B cell (primary cell): ENCODE measurements around the gene SYCE3. TPM values are rescaled to one million over a fixed set of nuclear protein-coding genes. Genes with fewer than 3 reads are reported as not detected.
A peak's percentile ranks its signal among the peaks of the same experiment; 100 is the strongest.

Experiments used
- ATAC-seq: fragments of 200-7000 bp; cut with Tn5 transposase; one replicate; pipeline ENCODE4 v1.10.0; 2021; ENCODE audit warnings: low read depth, mild to moderate bottlenecking, moderate number of reproducible peaks, moderate library complexity
- CTCF ChIA-PET: fragments of 350-600 bp; sonication (Branson Sonifier 250); formaldehyde crosslinking; loops from one replicate; lab custom pipeline; 2021; ENCODE audit warnings: antibody characterized with exemption, inconsistent platforms; lab: Charles Lee
- POLR2A ChIA-PET: fragments of 350-600 bp; sonication (Branson Sonifier 250); formaldehyde crosslinking; loops from one replicate; lab custom pipeline; 2021; ENCODE audit warnings: antibody characterized with exemption; lab: Charles Lee
- DNase-seq: peaks from one replicate; pipeline ENCODE4 v3.0.0; 2013
- H2AFZ ChIP-seq: 2 replicates; pipeline ENCODE4 v1.6.1; 2012; ENCODE audit warnings: mild to moderate bottlenecking, low read depth, low read length; ENCODE audit not compliant: insufficient read depth, poor library complexity, severe bottlenecking
- H3K27ac ChIP-seq, 2 donors: 1 replicate in 1 of 2; 2 replicates in 1 of 2; pipeline ENCODE4 v1.5.1; 2012 to 2013; ENCODE audit warnings: low read length in 2 of 2, mild to moderate bottlenecking in 2 of 2, moderate library complexity in 1 of 2
- H3K27me3 ChIP-seq, 4 experiments: fragments of 200-600 bp in 1 of 4; sonication (generic) in 1 of 4; replicated peaks in 1 of 4; 1 replicate in 2 of 4; 2 replicates in 2 of 4; pipeline versions ENCODE4 v1.6.1 to v1.7.0; 2013 to 2016; ENCODE audit warnings: low read length in 3 of 4, mild to moderate bottlenecking in 2 of 4, mixed read lengths in 1 of 4, moderate library complexity in 1 of 4; ENCODE audit not compliant: insufficient read depth in 4 of 4, control insufficient read depth in 3 of 4; ENCODE audit errors: control extremely low read depth in 1 of 4
- H3K36me3 ChIP-seq, 2 experiments: replicated peaks in 1 of 2; 1 replicate in 1 of 2; 2 replicates in 1 of 2; pipeline versions ENCODE4 v1.6.1 to v1.7.1; 2013; ENCODE audit warnings: low read length in 1 of 2; ENCODE audit not compliant: insufficient read depth in 2 of 2, control insufficient read depth in 1 of 2; ENCODE audit errors: control extremely low read depth in 1 of 2, extremely low read depth in 1 of 2
- H3K4me1 ChIP-seq, 2 donors: fragments of 200-600 bp in 1 of 2; sonication (generic) in 1 of 2; 1 replicate in 1 of 2; 2 replicates in 1 of 2; pipeline versions ENCODE4 v1.5.1 to v1.6.1; 2013 to 2017; ENCODE audit warnings: low read length in 2 of 2; ENCODE audit not compliant: control insufficient read depth in 2 of 2, insufficient read depth in 2 of 2
- H3K4me2 ChIP-seq: replicated peaks from 2 replicates; pipeline ENCODE3; 2012; ENCODE audit warnings: mild to moderate bottlenecking, low read depth, low read length; ENCODE audit not compliant: poor library complexity, severe bottlenecking
- H3K4me3 ChIP-seq, 5 experiments: fragments of 200-600 bp in 1 of 5; sonication (generic) in 1 of 5; 1 replicate in 3 of 5; 2 replicates in 2 of 5; pipeline versions ENCODE4 v1.5.1 to v1.7.0; 2011 to 2016; ENCODE audit warnings: low read length in 4 of 5, mild to moderate bottlenecking in 4 of 5, low read depth in 2 of 5, control low read depth in 1 of 5, moderate library complexity in 1 of 5; ENCODE audit not compliant: insufficient read depth in 1 of 5; ENCODE audit errors: control extremely low read depth in 1 of 5, extremely low read depth in 1 of 5
- H3K79me2 ChIP-seq: fragments of 200-600 bp; sonication (generic); one replicate; pipeline ENCODE4 v1.6.0; 2016; ENCODE audit warnings: low read length; ENCODE audit not compliant: control insufficient read depth, insufficient read depth
- H3K9ac ChIP-seq: fragments of 200-600 bp; sonication (generic); 2 replicates; pipeline ENCODE4 v1.6.1; 2017; ENCODE audit warnings: mild to moderate bottlenecking, low read length, moderate library complexity
- H3K9me3 ChIP-seq, 3 donors: one replicate each; pipeline versions ENCODE4 v1.6.1 to v1.7.1; 2013; ENCODE audit warnings: low read length in 2 of 3; ENCODE audit not compliant: control insufficient read depth in 2 of 3, insufficient read depth in 1 of 3; ENCODE audit errors: control extremely low read depth in 1 of 3
- H4K20me1 ChIP-seq: 2 replicates; pipeline ENCODE4 v1.6.0; 2012; ENCODE audit warnings: mild to moderate bottlenecking, low read length; ENCODE audit not compliant: insufficient read depth, control insufficient read depth, poor library complexity, severe bottlenecking
- H3K27ac Mint-ChIP-seq: one replicate; pipeline ENCODE4 v1.8.0; 2021; ENCODE audit warnings: mixed read lengths
- H3K27me3 Mint-ChIP-seq: one replicate; pipeline ENCODE4 v1.8.0; 2021; ENCODE audit warnings: mixed read lengths
- H3K4me1 Mint-ChIP-seq: one replicate; pipeline ENCODE4 v1.8.0; 2021; ENCODE audit warnings: mixed read lengths
- H3K4me3 Mint-ChIP-seq: one replicate; pipeline ENCODE4 v1.8.0; 2021; ENCODE audit warnings: mixed read lengths
- H3K9me3 Mint-ChIP-seq: one replicate; pipeline ENCODE4 v1.8.0; 2022; ENCODE audit warnings: mixed read lengths; ENCODE audit not compliant: insufficient read depth
- EZH2 ChIP-seq: IDR thresholded peaks from 2 replicates; pipeline ENCODE4 v1.6.1; 2012; ENCODE audit warnings: borderline replicate concordance, low read depth, mild to moderate bottlenecking, moderate library complexity, low read length; ENCODE audit not compliant: insufficient read depth, poor library complexity, severe bottlenecking
- WGBS: methylation state at CpG from one replicate; pipeline ENCODE4 v1.1.5; 2013; ENCODE audit warnings: missing lambda C conversion rate; ENCODE audit not compliant: insufficient coverage; 5-methylcytosine and 5-hydroxymethylcytosine counted together
- intact Hi-C: fragments of 100-400 bp; cut with micrococcal nuclease; formaldehyde crosslinking; loops from one replicate; pipeline ENCODE4 v1.10.0; 2022
- polyA plus RNA-seq: library from polyadenylated mRNA; depleted of rRNA; stranded (reverse); fragments of >200 nt; gene quantifications from 2 replicates; pipeline ENCODE4 v1.2.3, GENCODE V29; 2012
- total RNA-seq, 2 donors: library from RNA; stranded (reverse); fragments of 120-200 nt in 1 of 2; gene quantifications; 1 replicate in 1 of 2; 2 replicates in 1 of 2; pipeline versions ENCODE4 v1.2.3 to v1.2.4, GENCODE V29; 2013 to 2022
- TF ChIP-seq, protein P1 (sequence below): fragments of 200-600 bp; IDR thresholded peaks from one replicate; pipeline ENCODE4 v1.8.0; 2022; ENCODE audit warnings: antibody characterized with exemption, mild to moderate bottlenecking

SYCE3 gene
- total and polyA plus RNA-seq, 2 donors (not counting 1 experiment from before 2014, with no cell fraction given), result not detected

GRCh38 chr22:50502628-50503474 is 59.9 kb downstream of the SYCE3 start:
- no peak overlapping the region for H3K27ac Mint-ChIP-seq
- Histone ChIP-seq H3K79me2 (peaks cover 25% of the 10 kb centered on the region), H4K20me1 (peaks cover 30% of the 10 kb centered on the region), H3K4me2 (no peak overlapping the region), H2AFZ (no peak overlapping the region), H3K36me3 (peaks cover 0 to 32% of the 10 kb centered on the region in 2 experiments), H3K9me3 (no peaks in the 10 kb centered on the region), H3K4me1 (peaks cover 13 to 26% of the 10 kb centered on the region in 2 donors), H3K27ac (no peak overlapping the region), H3K9ac (no peak overlapping the region), H3K4me3 (no peak overlapping the region), H3K27me3 (no peaks in the 10 kb centered on the region)
- ChIA-PET CTCF (interaction anchor here (0.9 to 1.4 kb wide), 3 partner anchors 17 to 60 kb away, joined by 3 to 4 read pairs (median 4); partner anchors contain the start of genes MIOX and SYCE3), POLR2A (no interaction called here)
- peak; percentile 13 for DNase-seq
- H3K4me1 Mint-ChIP-seq, result peaks cover 16% of the 10 kb centered on the region
- no peak for TF ChIP-seq EZH2
- TF ChIP-seq, protein P1, sequence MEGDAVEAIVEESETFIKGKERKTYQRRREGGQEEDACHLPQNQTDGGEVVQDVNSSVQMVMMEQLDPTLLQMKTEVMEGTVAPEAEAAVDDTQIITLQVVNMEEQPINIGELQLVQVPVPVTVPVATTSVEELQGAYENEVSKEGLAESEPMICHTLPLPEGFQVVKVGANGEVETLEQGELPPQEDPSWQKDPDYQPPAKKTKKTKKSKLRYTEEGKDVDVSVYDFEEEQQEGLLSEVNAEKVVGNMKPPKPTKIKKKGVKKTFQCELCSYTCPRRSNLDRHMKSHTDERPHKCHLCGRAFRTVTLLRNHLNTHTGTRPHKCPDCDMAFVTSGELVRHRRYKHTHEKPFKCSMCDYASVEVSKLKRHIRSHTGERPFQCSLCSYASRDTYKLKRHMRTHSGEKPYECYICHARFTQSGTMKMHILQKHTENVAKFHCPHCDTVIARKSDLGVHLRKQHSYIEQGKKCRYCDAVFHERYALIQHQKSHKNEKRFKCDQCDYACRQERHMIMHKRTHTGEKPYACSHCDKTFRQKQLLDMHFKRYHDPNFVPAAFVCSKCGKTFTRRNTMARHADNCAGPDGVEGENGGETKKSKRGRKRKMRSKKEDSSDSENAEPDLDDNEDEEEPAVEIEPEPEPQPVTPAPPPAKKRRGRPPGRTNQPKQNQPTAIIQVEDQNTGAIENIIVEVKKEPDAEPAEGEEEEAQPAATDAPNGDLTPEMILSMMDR, result no peak
- H3K9me3 Mint-ChIP-seq, result no peaks in the 10 kb centered on the region
- intact Hi-C loops, result no loop called here
- no peak for ATAC-seq
- no peaks in the 10 kb centered on the region for H3K27me3 Mint-ChIP-seq
- WGBS, result 98% methylated on average over 20 of the region's 24 CpGs
- no peak overlapping the region for H3K4me3 Mint-ChIP-seq

DNA sequence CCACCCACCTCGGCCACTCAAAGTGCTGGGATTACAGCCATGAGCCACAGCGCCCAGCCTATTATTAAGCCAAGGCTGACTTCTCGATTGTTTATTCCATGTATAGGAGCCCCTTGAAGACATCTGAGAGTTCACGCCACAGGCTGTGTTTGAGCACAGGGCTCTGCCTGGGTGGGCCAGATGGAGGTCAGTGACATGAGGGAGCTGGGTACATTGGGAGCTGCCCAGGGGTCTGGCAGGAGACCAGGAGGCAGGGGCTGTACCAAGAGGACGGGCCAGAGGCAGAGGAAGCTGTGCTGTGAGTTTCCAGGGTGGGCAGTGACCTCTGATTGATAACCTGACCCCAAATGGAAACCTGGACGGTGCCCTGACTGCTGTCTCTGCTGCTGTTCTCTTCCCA is 60.6 kb downstream of the SYCE3 start:
- Histone ChIP-seq H3K9me3 (no peaks in the 10 kb centered on the region), H3K36me3 (peaks cover 0 to 32% of the 10 kb centered on the region in 2 experiments), H3K27me3 (no peaks in the 10 kb centered on the region), H3K4me2 (no peak overlapping the region), H4K20me1 (peaks cover 27% of the 10 kb centered on the region), H3K79me2 (peaks cover 23% of the 10 kb centered on the region), H3K27ac (no peak overlapping the region), H2AFZ (no peak overlapping the region), H3K9ac (no peak overlapping the region), H3K4me1 (peaks cover 13 to 25% of the 10 kb centered on the region in 2 donors), H3K4me3 (no peak overlapping the region)
- DNase-seq (no peak), ATAC-seq (no peak)
- ChIA-PET CTCF (interaction anchor here (1.4 kb wide), 1 partner anchor 29 kb away, joined by 4 read pairs; no protein-coding TSS in a partner anchor), POLR2A (interaction anchor here (0.6 to 0.7 kb wide), 2 partner anchors 50 to 60 kb away, joined by 3 to 4 read pairs; no protein-coding TSS in a partner anchor)
- Mint-ChIP-seq H3K27me3 (no peaks in the 10 kb centered on the region), H3K4me1 (peaks cover 12% of the 10 kb centered on the region), H3K9me3 (no peaks in the 10 kb centered on the region), H3K27ac (no peak overlapping the region), H3K4me3 (no peak overlapping the region)
- TF ChIP-seq EZH2, result no peak
- TF ChIP-seq, protein P1, result no peak
- intact Hi-C loops, result no loop called here
- WGBS, result 97% methylated on average over 6 of the region's 6 CpGs
